ENCODE measurements around the gene TEX51. TPM values are rescaled to one million over a fixed set of nuclear protein-coding genes. Genes with fewer than 3 reads are reported as not detected.

Gene TEX51
- total and polyA plus RNA-seq, 2 donors (not counting 3 experiments of a cell fraction or from before 2014, with no cell fraction given): not detected

- ChIA-PET POLR2A (no interaction called here), CTCF (no interaction called here)
- intact Hi-C loops (cut with micrococcal nuclease): no loop called here
Observed at GRCh38 chr2:126889071-126889470, 9.6 kb upstream of the TEX51 start.

More at GRCh38 chr2:126889071-126889470, 9.6 kb upstream of the TEX51 start:
- H3K4me2 ChIP-seq (ENCODE audit: insufficient read depth, low read length): no peak overlapping the region
- H3K9me3 ChIP-seq (replicated peaks; ENCODE audit: control insufficient read depth, insufficient read depth, low read length): no peaks in the 10 kb centered on the region
- H3K4me3 ChIP-seq (replicated peaks in 1 of 3; ENCODE audit: insufficient read depth in 1 of 3, low read depth in 1 of 3, low read length in 3 of 3): no peak overlapping the region
- H3K9me1 ChIP-seq (replicated peaks; ENCODE audit: control insufficient read depth, extremely low read depth, insufficient read depth, low read length): no peaks in the 10 kb centered on the region
- dilution Hi-C loops (cut with MboI; ENCODE audit: extremely low pct_ligation_motif_present, low sequenced_read_pairs): no loop called here
- H4K20me1 ChIP-seq (replicated peaks; ENCODE audit: control insufficient read depth, extremely low read depth, insufficient read depth, low read length): no peaks in the 10 kb centered on the region
- no peaks in the 10 kb centered on the region for H3K4me1 ChIP-seq (ENCODE audit: control insufficient read depth, extremely low read depth, insufficient read depth, low read length)
- BruUV-seq (replicated peaks): no TSS peak
- no peak overlapping the region for H3K9ac ChIP-seq (replicated peaks; ENCODE audit: extremely low read depth, insufficient read depth, low read length)
- H3K27ac ChIP-seq (ENCODE audit: insufficient read depth, low read depth, low read length): no peak overlapping the region
- no peak overlapping the region for H2AFZ ChIP-seq (ENCODE audit: low read depth, low read length)
- H3K27me3 ChIP-seq (ENCODE audit: control insufficient read depth in 2 of 2, insufficient read depth in 2 of 2, low read length in 2 of 2): no peaks in the 10 kb centered on the region
- DNase-seq (ENCODE audit: low read depth, low spot score) (no peak), FAIRE-seq (no peak)
- no peak for TF ChIP-seq MAX (IDR thresholded peaks at IDR 0.05; ENCODE audit: insufficient read depth, insufficient read length)
- TF ChIP-seq GATA2 (IDR thresholded peaks at IDR 0.05; ENCODE audit: insufficient read depth, insufficient read length, low read depth, low read length): no peak
- TF ChIP-seq JUN (IDR thresholded peaks at IDR 0.05; ENCODE audit: borderline replicate concordance, insufficient read depth, insufficient read length, low read depth): no peak
- TF ChIP-seq FOS (IDR thresholded peaks at IDR 0.05; ENCODE audit: borderline replicate concordance, insufficient read depth, low read length): no peak
- no peak for TF ChIP-seq EZH2 (IDR thresholded peaks at IDR 0.05; ENCODE audit: borderline replicate concordance, low read depth, low read length, severe bottlenecking)
- TF ChIP-seq POLR2AphosphoS5 (IDR thresholded peaks at IDR 0.05; ENCODE audit: insufficient read depth, low read depth, low read length): no peak
- no peak for TF ChIP-seq POLR2A (IDR thresholded peaks at IDR 0.05; ENCODE audit: low read depth, low read length)
- TF ChIP-seq, protein P1, sequence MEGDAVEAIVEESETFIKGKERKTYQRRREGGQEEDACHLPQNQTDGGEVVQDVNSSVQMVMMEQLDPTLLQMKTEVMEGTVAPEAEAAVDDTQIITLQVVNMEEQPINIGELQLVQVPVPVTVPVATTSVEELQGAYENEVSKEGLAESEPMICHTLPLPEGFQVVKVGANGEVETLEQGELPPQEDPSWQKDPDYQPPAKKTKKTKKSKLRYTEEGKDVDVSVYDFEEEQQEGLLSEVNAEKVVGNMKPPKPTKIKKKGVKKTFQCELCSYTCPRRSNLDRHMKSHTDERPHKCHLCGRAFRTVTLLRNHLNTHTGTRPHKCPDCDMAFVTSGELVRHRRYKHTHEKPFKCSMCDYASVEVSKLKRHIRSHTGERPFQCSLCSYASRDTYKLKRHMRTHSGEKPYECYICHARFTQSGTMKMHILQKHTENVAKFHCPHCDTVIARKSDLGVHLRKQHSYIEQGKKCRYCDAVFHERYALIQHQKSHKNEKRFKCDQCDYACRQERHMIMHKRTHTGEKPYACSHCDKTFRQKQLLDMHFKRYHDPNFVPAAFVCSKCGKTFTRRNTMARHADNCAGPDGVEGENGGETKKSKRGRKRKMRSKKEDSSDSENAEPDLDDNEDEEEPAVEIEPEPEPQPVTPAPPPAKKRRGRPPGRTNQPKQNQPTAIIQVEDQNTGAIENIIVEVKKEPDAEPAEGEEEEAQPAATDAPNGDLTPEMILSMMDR (IDR thresholded peaks at IDR 0.05; ENCODE audit: extremely low read depth in 1 of 2, insufficient read depth in 1 of 2, low read depth in 1 of 2, low read length in 2 of 2): no peak
- TF ChIP-seq MYC (IDR thresholded peaks at IDR 0.05; ENCODE audit: low read depth, low read length): no peak
- H3K36me3 ChIP-seq (ENCODE audit: control insufficient read depth in 2 of 2, extremely low read depth in 1 of 2, insufficient read depth in 2 of 2, low read length in 2 of 2): no peaks in the 10 kb centered on the region
- no peaks in the 10 kb centered on the region for H3K79me2 ChIP-seq (ENCODE audit: control insufficient read depth, insufficient read depth, low read length)

Measured in endothelial cell of umbilical vein (primary cell).